GM19467 (cell line): Measurements from ENCODE around the gene MEOX2.

ENCODE experiments used
- ATAC-seq: cut with Tn5 transposase; IDR thresholded peaks from one replicate; pipeline ENCODE4 v1.9.1; 2021; ENCODE audit warnings: mild to moderate bottlenecking, moderate library complexity; ENCODE audit not compliant: unreplicated experiment

The MEOX2 gene

DNA sequence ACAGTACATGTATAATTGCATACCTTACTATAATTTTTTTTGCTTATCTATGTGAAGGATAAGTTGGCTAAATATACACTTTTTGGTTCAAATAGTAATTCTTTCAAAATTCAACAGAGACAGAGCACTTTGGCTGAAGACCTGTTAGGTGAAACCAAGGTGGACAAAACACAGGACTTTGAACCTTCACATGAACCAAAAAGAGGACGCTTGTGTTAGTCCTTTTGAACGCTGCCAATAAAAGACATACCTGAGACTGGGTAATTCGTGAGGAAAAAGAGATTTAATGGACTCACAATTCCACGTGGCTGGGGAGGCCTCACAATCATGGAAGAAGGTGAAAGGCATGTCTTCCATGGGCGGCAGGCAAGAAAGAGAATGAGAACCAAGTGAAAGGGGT lies 120.0 kb downstream of the MEOX2 start:
- no peak for ATAC-seq

DNA sequence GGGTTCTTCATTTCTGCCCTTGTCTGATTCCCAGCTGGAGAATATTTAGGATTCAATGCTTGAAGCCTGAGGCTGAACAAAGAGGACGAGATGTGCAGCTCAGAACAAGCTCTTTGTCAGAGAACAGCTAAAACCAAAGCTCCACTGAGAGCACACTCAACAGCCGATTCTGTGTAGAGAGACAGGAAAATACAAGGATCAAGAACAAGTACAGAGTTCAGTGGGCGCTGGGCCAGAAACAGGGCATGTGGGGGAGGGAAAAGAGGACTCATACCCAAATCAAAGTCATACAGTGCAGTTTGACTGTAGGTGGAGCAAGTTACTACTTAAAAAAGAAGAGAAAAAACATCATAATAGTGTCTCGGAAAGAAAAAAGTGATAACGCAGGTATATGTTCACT lies 124.6 kb downstream of the MEOX2 start, which contains the start of gene AGMO:
Gene AGMO (minus strand): TSS at position 181 of the 400 bp plus-strand sequence.
- ATAC-seq, result no peak
